IMR-90 (cell line): ENCODE results near the gene PNO1. TPM values are rescaled to one million over a fixed set of nuclear protein-coding genes. Genes with fewer than 3 reads are reported as not detected.

Experiments used
- ATAC-seq: fragments of 200-7000 bp; cut with Tn5 transposase; 2 replicates; pipeline ENCODE4 v1.9.1; 2020; ENCODE audit warnings: low read depth, mild to moderate bottlenecking, moderate library complexity
- BruUV-seq: library from RNA; stranded (reverse); fragments of 400-500 nt; replicated peaks from 2 replicates; lab custom pipeline; 2021; lab: Mats Ljungman, UMichigan
- CTCF ChIA-PET: fragments of 300-600 bp; formaldehyde crosslinking; extraction: SDS; loops from one replicate; lab custom pipeline; 2021; ENCODE audit warnings: antibody characterized with exemption; lab: Yijun Ruan, JAX
- POLR2A ChIA-PET: fragments of 300-600 bp; sonication (Branson Sonifier 250); formaldehyde crosslinking; loops from one replicate; lab custom pipeline; 2022; ENCODE audit warnings: antibody characterized with exemption; ENCODE audit not compliant: unreplicated experiment; lab: Charles Lee
- DNase-seq: peaks from one replicate; pipeline ENCODE4 v3.0.0; 2013
- H2AFZ ChIP-seq: replicated peaks from 2 replicates; pipeline ENCODE3; 2013; ENCODE audit warnings: low read length, mild to moderate bottlenecking; ENCODE audit not compliant: poor library complexity
- H2AK5ac ChIP-seq: 2 replicates; pipeline ENCODE4 v1.6.1; 2013; ENCODE audit warnings: low read depth, low read length, inconsistent platforms
- H2AK9ac ChIP-seq: replicated peaks from 2 replicates; pipeline ENCODE3; 2013; ENCODE audit warnings: mild to moderate bottlenecking, low read depth, low read length, moderate library complexity; ENCODE audit not compliant: poor library complexity
- H2BK120ac ChIP-seq: 2 replicates; pipeline ENCODE4 v1.6.1; 2013; ENCODE audit warnings: low read depth, low read length, inconsistent platforms
- H2BK15ac ChIP-seq: 3 replicates; pipeline ENCODE4 v1.6.1; 2013; ENCODE audit warnings: low read depth, low read length, inconsistent platforms
- H2BK20ac ChIP-seq: 2 replicates; pipeline ENCODE4 v1.6.1; 2013; ENCODE audit warnings: low read depth, mild to moderate bottlenecking, inconsistent platforms, low read length, moderate library complexity
- H2BK5ac ChIP-seq: 2 replicates; pipeline ENCODE4 v1.6.1; 2013; ENCODE audit warnings: mild to moderate bottlenecking, low read depth, low read length, inconsistent platforms; ENCODE audit not compliant: poor library complexity, severe bottlenecking
- H3K14ac ChIP-seq: replicated peaks from 2 replicates; pipeline ENCODE4 v1.6.1; 2013; ENCODE audit warnings: low read depth, low read length, inconsistent platforms
- H3K18ac ChIP-seq: 2 replicates; pipeline ENCODE4 v1.6.1; 2013; ENCODE audit warnings: low read depth, low read length, control low read depth
- H3K23ac ChIP-seq: 2 replicates; pipeline ENCODE4 v1.6.1; 2013; ENCODE audit warnings: low read depth, low read length, inconsistent platforms
- H3K27ac ChIP-seq: 2 replicates; pipeline ENCODE4 v1.5.1; 2013; ENCODE audit warnings: mild to moderate bottlenecking, control low read depth, low read length; ENCODE audit not compliant: insufficient read depth
- H3K27me3 ChIP-seq: 2 replicates; pipeline ENCODE4 v1.6.1; 2013; ENCODE audit warnings: low read length; ENCODE audit not compliant: control insufficient read depth, insufficient read depth
- H3K36me3 ChIP-seq: 2 replicates; pipeline ENCODE4 v1.6.1; 2013; ENCODE audit warnings: low read length, mixed read lengths; ENCODE audit not compliant: control insufficient read depth, insufficient read depth
- H3K4ac ChIP-seq: 2 replicates; pipeline ENCODE4 v1.6.1; 2013; ENCODE audit warnings: low read depth, low read length, inconsistent platforms
- H3K4me1 ChIP-seq: 2 replicates; pipeline ENCODE4 v1.6.1; 2013; ENCODE audit warnings: low read length, mixed read lengths; ENCODE audit not compliant: control insufficient read depth, insufficient read depth
- H3K4me2 ChIP-seq: 2 replicates; pipeline ENCODE4 v1.6.1; 2013; ENCODE audit warnings: low read depth, mild to moderate bottlenecking, control low read depth, low read length, moderate library complexity
- H3K4me3 ChIP-seq: 2 replicates; pipeline ENCODE4 v1.5.1; 2013; ENCODE audit warnings: low read depth, mild to moderate bottlenecking, control low read depth, low read length, moderate library complexity; ENCODE audit not compliant: insufficient read depth
- H3K56ac ChIP-seq: 2 replicates; pipeline ENCODE4 v1.6.1; 2013; ENCODE audit warnings: low read length, inconsistent platforms; ENCODE audit not compliant: insufficient read depth; ENCODE audit errors: extremely low read depth
- H3K79me1 ChIP-seq, 2 experiments: 2 replicates each; pipeline ENCODE4 v1.6.1; 2013; ENCODE audit warnings: low read length in 2 of 2, inconsistent platforms in 1 of 2, low read depth in 1 of 2
- H3K9ac ChIP-seq: 2 replicates; pipeline ENCODE4 v1.6.1; 2013; ENCODE audit warnings: low read depth, low read length, control low read depth
- H3K9me1 ChIP-seq: 2 replicates; pipeline ENCODE4 v1.6.1; 2013; ENCODE audit warnings: low read length, inconsistent platforms; ENCODE audit not compliant: insufficient read depth
- H3K9me3 ChIP-seq: 2 replicates; pipeline ENCODE4 v1.6.1; 2013; ENCODE audit warnings: low read length; ENCODE audit not compliant: control insufficient read depth, insufficient read depth
- H4K20me1 ChIP-seq: 2 replicates; pipeline ENCODE4 v1.6.1; 2013; ENCODE audit warnings: low read length, inconsistent platforms; ENCODE audit not compliant: insufficient read depth
- H4K5ac ChIP-seq: 2 replicates; pipeline ENCODE4 v1.6.1; 2013; ENCODE audit warnings: mild to moderate bottlenecking, low read depth, low read length, control low read depth
- H4K8ac ChIP-seq, 2 experiments: 2 replicates each; pipeline ENCODE4 v1.6.1; 2013; ENCODE audit warnings: low read depth in 2 of 2, low read length in 2 of 2, control low read depth in 1 of 2, inconsistent platforms in 1 of 2
- H4K91ac ChIP-seq: 2 replicates; pipeline ENCODE4 v1.6.1; 2013; ENCODE audit warnings: low read depth, low read length, inconsistent platforms; ENCODE audit not compliant: insufficient read depth
- BHLHE40 ChIP-seq: fragments of 150-350 bp; IDR thresholded peaks from 2 replicates; pipeline ENCODE4 v1.6.1; 2016; ENCODE audit warnings: mild to moderate bottlenecking, low read depth, low read length
- FOS ChIP-seq: fragments of 150-350 bp; IDR thresholded peaks from 2 replicates; pipeline ENCODE4 v1.6.1; 2016; ENCODE audit warnings: low read depth, low read length
- MXI1 ChIP-seq: IDR thresholded peaks from 2 replicates; pipeline ENCODE4 v1.6.1; 2012; ENCODE audit warnings: low read depth, mild to moderate bottlenecking, low read length, moderate library complexity, borderline replicate concordance
- WGBS, 2 experiments: methylation state at CpG; one replicate each; pipeline versions ENCODE4 v1.1.5 to v1.1.7; 2013; ENCODE audit warnings: missing lambda C conversion rate in 2 of 2; ENCODE audit not compliant: insufficient read length in 1 of 2; ENCODE audit errors: extremely low coverage in 2 of 2; 5-methylcytosine and 5-hydroxymethylcytosine counted together
- dilution Hi-C: fragments of 300-500 bp; cut with HindIII; formaldehyde crosslinking; loops from one replicate; pipeline ENCODE4 v1.14.3; 2018; ENCODE audit warnings: low sequenced_read_pairs; ENCODE audit not compliant: unreplicated experiment
- in situ Hi-C: fragments of 300-500 bp; cut with MboI; formaldehyde crosslinking; loops from 3 replicates; pipeline ENCODE4 v1.14.3; 2019; ENCODE audit warnings: low sequenced_read_pairs, inconsistent platforms, mixed read lengths
- intact Hi-C: fragments of 100-400 bp; cut with micrococcal nuclease; formaldehyde crosslinking; loops from 2 replicates; pipeline ENCODE4 v1.10.0; 2022
- polyA plus RNA-seq, 3 experiments: library from polyadenylated mRNA; depleted of rRNA; stranded (reverse); fragments of >200 nt; gene quantifications; 2 replicates each; pipeline ENCODE4 v1.2.3, GENCODE V29; 2012; ENCODE audit warnings: low replicate concordance in 1 of 3
- total RNA-seq: library from RNA; depleted of rRNA; stranded (reverse); fragments of >200 nt; gene quantifications from 2 replicates; pipeline ENCODE4 v1.2.3, GENCODE V29; 2012

The PNO1 gene
- total and polyA plus RNA-seq, 2 of the 4 experiments (the other 2 are of a cell fraction): 12.8 to 14.7 TPM

DNA sequence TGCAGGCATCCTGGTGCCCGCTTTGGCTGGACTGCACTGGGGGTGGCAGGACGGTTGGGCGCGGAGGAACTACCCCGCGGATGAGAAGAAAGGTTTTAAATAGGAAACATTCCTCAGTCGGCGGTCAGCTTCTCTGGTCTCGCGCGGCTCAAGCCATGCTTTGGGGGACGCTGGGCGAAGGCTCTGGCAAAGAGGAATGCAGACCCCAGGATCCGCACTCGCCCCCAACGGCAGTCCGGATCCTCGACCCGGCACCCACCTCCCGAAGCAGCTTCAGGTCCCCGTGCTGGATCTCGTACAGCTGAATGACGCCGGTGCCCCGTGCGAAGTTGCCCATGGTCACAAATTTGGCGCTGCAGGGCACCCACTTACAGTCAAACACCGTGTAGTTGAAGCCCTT lies 686 bp upstream of the PNO1 start:
- peak; percentile 23; the same call in 1 of the 2 replicates for TF ChIP-seq MXI1
- TF ChIP-seq FOS: no peak
- peak; percentile 23; the same call in 1 of the 2 replicates for TF ChIP-seq BHLHE40
- peak overlapping the region; percentile 98 for H2AFZ ChIP-seq
- ChIA-PET POLR2A (no interaction called here), CTCF (interaction anchor here (0.7 to 1.4 kb wide), 3 partner anchors 11 to 126 kb away, joined by 4 to 6 read pairs (median 6); no protein-coding TSS in a partner anchor)
- H3K9me3 ChIP-seq: no peaks in the 10 kb centered on the region
- H3K56ac ChIP-seq: peak overlapping the region; percentile 76
- H3K4me1 ChIP-seq: no peaks in the 10 kb centered on the region
- TSS peak; percentile 20 for BruUV-seq
- peak overlapping the region; percentile 99 for H2BK5ac ChIP-seq
- peak overlapping the region; percentile 100; the same call in 1 of the 2 replicates for H2BK120ac ChIP-seq
- peak overlapping the region; percentile 74 for H4K5ac ChIP-seq
- peak overlapping the region; percentile 98 for H3K4me2 ChIP-seq
- peak overlapping the region; percentile 56 to 96 for H4K8ac ChIP-seq
- peak overlapping the region; percentile 93 for H3K9ac ChIP-seq
- peak overlapping the region; percentile 29; the same call in 1 of the 2 replicates for H3K18ac ChIP-seq
- WGBS, 2 experiments: 0% methylated on average over 9 of the region's 28 CpGs; no CpG with 5 or more reads in 1 of the 2 experiments
- no peaks in the 10 kb centered on the region; the same call in 1 of the 2 replicates for H3K36me3 ChIP-seq
- H3K23ac ChIP-seq: peak overlapping the region; percentile 98
- H3K9me1 ChIP-seq: no peaks in the 10 kb centered on the region
- DNase-seq (peak; percentile 16), ATAC-seq (peak; percentile 30)
- no peaks in the 10 kb centered on the region for H3K27me3 ChIP-seq
- H4K20me1 ChIP-seq: no peaks in the 10 kb centered on the region
- H4K91ac ChIP-seq: peak overlapping the region; percentile 47
- in situ Hi-C loops (no loop called here), dilution Hi-C loops (no loop called here), intact Hi-C loops (loop anchor here (1.0 to 5.0 kb wide), 2 partner anchors 35 to 95 kb away; partner anchors contain the start of gene PPP3R1)
- peak overlapping the region; percentile 89 for H3K27ac ChIP-seq
- peaks cover 10 to 47% of the 10 kb centered on the region in 2 experiments for H3K79me1 ChIP-seq
- no peak overlapping the region for H2BK15ac ChIP-seq
- H3K14ac ChIP-seq: peak overlapping the region; percentile 57
- peak overlapping the region; percentile 97 for H2AK9ac ChIP-seq
- H2AK5ac ChIP-seq: peak overlapping the region; percentile 94; the same call in 1 of the 2 replicates
- H2BK20ac ChIP-seq: no peak overlapping the region
- H3K4ac ChIP-seq: peak overlapping the region; percentile 100
- H3K4me3 ChIP-seq: peak overlapping the region; percentile 75
